ENCODE data around the gene TSHZ2.

Gene TSHZ2

DNA sequence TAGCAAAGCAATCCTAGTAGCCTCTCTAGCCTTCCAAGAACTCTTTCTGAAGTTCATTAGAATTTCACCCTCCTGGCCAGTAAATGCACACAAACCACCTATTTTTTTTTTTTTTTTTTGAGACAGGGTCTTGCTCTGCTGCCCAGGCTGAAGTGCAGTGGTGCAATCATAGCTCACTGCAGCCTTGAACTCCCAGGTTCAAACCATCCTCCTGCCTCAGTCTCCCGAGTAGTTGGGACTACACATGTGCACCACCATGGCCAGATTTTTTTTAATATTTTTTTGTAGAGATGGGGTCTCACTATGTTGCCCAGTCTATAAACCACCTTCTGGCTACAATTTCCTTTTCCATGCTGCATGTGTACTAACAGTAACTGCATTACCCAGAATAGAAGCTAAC lies 320.2 kb downstream of the TSHZ2 start:
- no peak overlapping the region for H3K4me3 ChIP-seq (ENCODE audit: low read depth, low read length)
- no peak for TF ChIP-seq CTCF (conservative IDR thresholded peaks at IDR 0.05; ENCODE audit: low read depth, low read length)
- DNase-seq (ENCODE audit: low read depth) = no peak

GRCh38 chr20:53294804-53295203 lies 322.6 kb downstream of the TSHZ2 start:
- no peak for DNase-seq (ENCODE audit: low read depth)
- H3K4me3 ChIP-seq (ENCODE audit: low read depth, low read length) = no peak overlapping the region
- no peak for TF ChIP-seq CTCF (conservative IDR thresholded peaks at IDR 0.05; ENCODE audit: low read depth, low read length)

DNA sequence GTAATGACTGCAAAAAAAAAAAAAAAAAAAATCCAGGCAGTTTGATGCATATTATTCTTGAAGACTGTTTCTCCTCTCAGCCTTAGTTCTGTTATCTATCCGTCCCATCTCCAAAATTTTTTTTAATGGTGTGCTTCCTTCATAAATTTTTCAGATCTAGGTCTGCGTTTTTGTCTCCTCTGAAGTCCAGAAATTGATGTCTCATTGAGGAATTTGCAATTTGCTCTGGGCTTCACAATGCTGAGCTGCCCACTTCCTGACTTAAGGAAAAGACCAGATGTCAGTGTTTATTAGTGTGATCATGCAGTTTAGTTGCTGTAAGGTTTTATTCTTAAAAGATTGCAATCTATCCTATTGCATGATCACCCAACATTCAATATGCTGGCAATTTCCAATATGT lies 323.9 kb downstream of the TSHZ2 start:
- H3K4me3 ChIP-seq (ENCODE audit: low read depth, low read length) = no peak overlapping the region
- TF ChIP-seq CTCF (conservative IDR thresholded peaks at IDR 0.05; ENCODE audit: low read depth, low read length) = no peak
- DNase-seq (ENCODE audit: low read depth) = no peak

- no peak for TF ChIP-seq CTCF (conservative IDR thresholded peaks at IDR 0.05; ENCODE audit: low read depth, low read length)
- DNase-seq (ENCODE audit: low read depth) = no peak
Observed at GRCh38 chr20:53296451-53297153, 324.4 kb downstream of the TSHZ2 start.

GRCh38 chr20:53297154-53297529 lies 325.0 kb downstream of the TSHZ2 start:
- H3K4me3 ChIP-seq (ENCODE audit: low read depth, low read length) = no peak overlapping the region
- DNase-seq (ENCODE audit: low read depth) = no peak
- TF ChIP-seq CTCF (conservative IDR thresholded peaks at IDR 0.05; ENCODE audit: low read depth, low read length) = no peak

More at GRCh38 chr20:53296451-53297153, 324.4 kb downstream of the TSHZ2 start:
- no peak overlapping the region for H3K4me3 ChIP-seq (ENCODE audit: low read depth, low read length)

DNA sequence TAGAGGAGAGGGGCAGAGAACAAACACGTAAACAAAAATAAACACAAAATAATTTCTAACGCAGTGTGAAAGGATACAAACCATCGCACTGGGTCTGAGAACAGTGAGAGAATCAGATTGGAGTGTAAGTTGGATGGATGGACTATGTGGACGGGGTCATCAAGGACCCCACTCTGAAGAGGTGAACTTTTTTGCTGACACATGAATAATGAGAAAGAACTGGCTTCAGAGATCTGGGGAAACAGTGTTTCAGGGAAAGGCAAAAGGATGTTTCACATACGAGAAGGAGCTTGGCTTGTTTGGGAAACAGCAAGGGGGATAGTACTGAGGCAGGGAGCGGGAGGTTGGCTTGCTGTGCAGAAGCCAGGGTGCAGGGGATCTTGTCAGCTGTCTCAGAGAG lies 326.1 kb downstream of the TSHZ2 start:
- no peak overlapping the region for H3K4me3 ChIP-seq (ENCODE audit: low read depth, low read length)
- no peak for DNase-seq (ENCODE audit: low read depth)
- no peak for TF ChIP-seq CTCF (conservative IDR thresholded peaks at IDR 0.05; ENCODE audit: low read depth, low read length)

DNA sequence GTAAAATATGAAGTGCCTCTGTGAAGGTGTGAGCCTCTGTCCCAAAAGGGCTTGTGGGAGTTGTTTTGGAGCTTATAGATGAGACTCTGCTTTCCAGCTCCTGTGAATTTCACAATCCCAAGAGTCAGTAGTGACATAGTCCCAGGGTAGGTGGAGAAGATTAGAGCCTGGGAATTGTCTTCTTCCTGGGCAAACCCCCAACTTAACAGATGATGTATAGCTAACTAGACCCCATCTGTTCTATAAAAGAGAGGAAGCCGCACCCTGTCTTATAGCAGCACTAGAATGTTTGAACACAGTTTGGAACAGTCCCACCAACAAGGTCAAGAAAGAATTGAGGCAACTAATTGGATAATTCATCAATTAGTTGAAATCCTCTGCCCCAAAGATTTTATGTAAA lies 326.8 kb downstream of the TSHZ2 start:
- H3K4me3 ChIP-seq (ENCODE audit: low read depth, low read length) = no peak overlapping the region
- no peak for DNase-seq (ENCODE audit: low read depth)
- no peak for TF ChIP-seq CTCF (conservative IDR thresholded peaks at IDR 0.05; ENCODE audit: low read depth, low read length)
